Measurements from ENCODE around the gene GBX1. TPM values are rescaled to one million over a fixed set of nuclear protein-coding genes. Genes with fewer than 3 reads are reported as not detected.

The GBX1 gene
- total and polyA plus RNA-seq, 2 of the 4 experiments (the other 2 are of a cell fraction): not detected

GRCh38 chr7:151109094-151110048, 58.1 kb downstream of the GBX1 start:
- WGBS, 2 experiments (ENCODE audit: extremely low coverage in 2 of 2, insufficient read length in 1 of 2): 68% methylated on average over 10 of the region's 15 CpGs; no CpG with 5 or more reads in 1 of the 2 experiments
- H3K4me3 ChIP-seq (ENCODE audit: insufficient read depth, low read depth, low read length): no peak overlapping the region
- H4K91ac ChIP-seq (ENCODE audit: insufficient read depth, low read depth, low read length): peak overlapping the region; percentile 38; the same call in 1 of the 2 replicates
- H3K4me1 ChIP-seq (ENCODE audit: control insufficient read depth, insufficient read depth, low read length): peaks cover 26% of the 10 kb centered on the region
- intact Hi-C loops (cut with micrococcal nuclease): loop anchor here (2.0 to 5.0 kb wide), 4 partner anchors 97 to 331 kb away; no protein-coding TSS in a partner anchor
- no peak overlapping the region for H3K4me2 ChIP-seq (ENCODE audit: low read depth, low read length)
- BruUV-seq (replicated peaks): no TSS peak
- no peak overlapping the region for H3K9ac ChIP-seq (ENCODE audit: low read depth, low read length)
- H4K8ac ChIP-seq (ENCODE audit: low read depth in 2 of 2, low read length in 2 of 2): peak overlapping the region; percentile 29 to 69
- peak overlapping the region; percentile 86 for H3K4ac ChIP-seq (ENCODE audit: low read depth, low read length)
- peaks cover 27 to 86% of the 10 kb centered on the region in 2 experiments for H3K79me1 ChIP-seq (ENCODE audit: low read depth in 1 of 2, low read length in 2 of 2)
- peak overlapping the region; percentile 80; the same call in 1 of the 2 replicates for H3K23ac ChIP-seq (ENCODE audit: low read depth, low read length)
- peaks cover 5% of the 10 kb centered on the region for H3K36me3 ChIP-seq (ENCODE audit: control insufficient read depth, insufficient read depth, low read length)
- DNase-seq: no peak
- H2AFZ ChIP-seq (replicated peaks; ENCODE audit: low read length, poor library complexity): no peak overlapping the region
- dilution Hi-C loops (cut with HindIII; ENCODE audit: low sequenced_read_pairs, unreplicated experiment): no loop called here
- no peak overlapping the region; the same call in 1 of the 2 replicates for H4K5ac ChIP-seq (ENCODE audit: low read depth, low read length)
- H2BK5ac ChIP-seq (ENCODE audit: low read depth, low read length, poor library complexity, severe bottlenecking): no peak overlapping the region
- peak overlapping the region; percentile 84 for H2AK5ac ChIP-seq (ENCODE audit: low read depth, low read length)
- peak overlapping the region; percentile 80 for H2AK9ac ChIP-seq (replicated peaks; ENCODE audit: low read depth, low read length, poor library complexity)
- no peaks in the 10 kb centered on the region for H3K27me3 ChIP-seq (ENCODE audit: control insufficient read depth, insufficient read depth, low read length)
- CTCF ChIA-PET: interaction anchor here (0.6 to 1.7 kb wide), 4 partner anchors 9 to 95 kb away, joined by 3 to 5 read pairs (median 3); no protein-coding TSS in a partner anchor
- H3K9me1 ChIP-seq (ENCODE audit: insufficient read depth, low read length): peaks cover 23% of the 10 kb centered on the region
- H3K9me3 ChIP-seq (ENCODE audit: control insufficient read depth, insufficient read depth, low read length): no peaks in the 10 kb centered on the region
- ATAC-seq (ENCODE audit: low read depth): no peak
- POLR2A ChIA-PET (ENCODE audit: unreplicated experiment): interaction anchor here (0.6 kb wide), 1 partner anchor 51 kb away, joined by 6 read pairs; no protein-coding TSS in a partner anchor
- peaks cover 83% of the 10 kb centered on the region for H4K20me1 ChIP-seq (ENCODE audit: insufficient read depth, low read length)
- H2BK15ac ChIP-seq (ENCODE audit: low read depth, low read length): no peak overlapping the region
- H3K14ac ChIP-seq (replicated peaks; ENCODE audit: low read depth, low read length): peak overlapping the region; percentile 53; the same call in 1 of the 2 replicates
- H3K27ac ChIP-seq (ENCODE audit: insufficient read depth, low read length): peak overlapping the region; percentile 53
- H3K56ac ChIP-seq (ENCODE audit: extremely low read depth, insufficient read depth, low read length): no peak overlapping the region
- H2BK20ac ChIP-seq (ENCODE audit: low read depth, low read length): 0 out of 2 replicates have a peak overlapping the region, but pooled peaks have one; percentile 43
- H3K18ac ChIP-seq (ENCODE audit: low read depth, low read length): no peak overlapping the region
- peak; percentile 98 for TF ChIP-seq CEBPB (IDR thresholded peaks at IDR 0.05; ENCODE audit: low read depth, low read length)
- TF ChIP-seq MXI1 (IDR thresholded peaks at IDR 0.05; ENCODE audit: borderline replicate concordance, low read depth, low read length): no peak
- peak overlapping the region; percentile 61 for H2BK120ac ChIP-seq (ENCODE audit: low read depth, low read length)
- in situ Hi-C loops (cut with MboI; ENCODE audit: low sequenced_read_pairs): loop anchor here (5.0 to 25.0 kb wide), 3 partner anchors 87 to 322 kb away; partner anchors contain the start of gene ATG9B
